Measurements from ENCODE around the gene PLA2G4E. TPM values are rescaled to one million over a fixed set of nuclear protein-coding genes. Genes with fewer than 3 reads are reported as not detected.

Gene PLA2G4E
- total RNA-seq, 1 donor from 2014 or later, result not detected

GRCh38 chr15:41961001-41961518 lies 59.8 kb downstream of the PLA2G4E start:
- intact Hi-C loops (cut with micrococcal nuclease), result no loop called here

GRCh38 chr15:41958002-41958420 lies 62.8 kb downstream of the PLA2G4E start:
- intact Hi-C loops (cut with micrococcal nuclease), result no loop called here

DNA sequence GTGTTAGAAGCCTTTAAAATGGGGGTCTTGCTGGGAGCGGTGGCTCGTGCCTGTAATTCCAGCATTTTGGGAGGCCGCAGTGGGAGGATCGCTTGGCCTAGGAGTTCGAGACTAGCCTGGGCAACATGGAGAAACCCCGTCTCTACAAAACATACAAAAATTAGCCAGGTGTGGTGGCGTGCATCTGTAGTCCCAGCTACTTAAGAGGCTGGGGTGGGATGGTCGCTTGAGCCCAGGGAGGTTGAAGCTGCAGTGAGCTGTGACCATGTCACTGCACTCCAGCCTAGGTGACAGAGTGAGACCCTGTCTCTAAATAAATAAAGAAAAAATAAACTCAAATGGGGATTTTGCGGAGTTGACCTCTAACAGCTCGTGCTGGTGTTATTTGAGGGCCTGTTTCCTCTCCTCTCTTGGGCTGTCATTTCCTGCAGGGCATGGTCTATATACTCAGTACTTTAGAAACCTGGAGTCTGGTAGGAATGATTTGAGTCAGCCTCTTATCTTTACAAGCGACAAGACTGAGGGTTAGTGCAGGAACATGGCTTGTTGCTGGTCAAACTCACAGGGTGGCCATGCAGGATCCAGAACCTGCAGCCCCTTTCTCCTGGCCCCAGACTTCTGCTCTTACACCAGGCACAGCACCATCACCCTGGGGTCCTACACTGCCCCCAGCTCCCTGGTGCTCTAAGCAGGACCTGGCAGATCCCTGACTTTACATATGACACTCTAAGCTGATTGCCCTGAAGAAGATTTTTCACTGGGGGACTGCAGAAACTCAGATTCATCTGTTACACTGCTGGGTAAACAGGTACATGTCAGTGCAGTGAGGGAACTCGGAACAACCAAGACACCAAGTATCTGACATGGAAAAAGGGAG lies 63.6 kb downstream of the PLA2G4E start:
- intact Hi-C loops (cut with micrococcal nuclease), result loop anchor here (2.0 kb wide), 1 partner anchor 14 kb away; no protein-coding TSS in a partner anchor

- intact Hi-C loops (cut with micrococcal nuclease), result loop anchor here (2.0 kb wide), 1 partner anchor 15 kb away; no protein-coding TSS in a partner anchor
Measured at GRCh38 chr15:41955807-41956525, 64.9 kb downstream of the PLA2G4E start.

DNA sequence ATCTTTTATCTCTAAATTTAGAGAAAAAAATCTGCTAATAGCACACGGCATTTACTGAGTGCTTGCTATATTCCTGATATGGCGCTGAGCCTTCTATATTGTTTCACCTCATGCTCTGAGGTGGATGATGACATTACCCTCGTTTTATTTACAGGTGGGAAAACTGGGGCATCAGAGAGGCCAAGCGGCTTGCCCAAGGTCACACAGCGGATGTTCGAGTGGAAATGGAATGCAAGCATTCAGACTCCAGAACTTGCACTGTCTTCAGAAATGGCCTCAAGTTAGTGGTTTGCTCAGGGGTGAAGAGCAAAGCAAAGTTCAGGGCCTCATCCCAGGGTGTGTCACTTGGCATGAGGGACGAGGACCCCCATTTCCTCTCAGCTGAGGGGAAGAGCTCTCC lies 65.7 kb downstream of the PLA2G4E start:
- intact Hi-C loops (cut with micrococcal nuclease), result no loop called here

DNA sequence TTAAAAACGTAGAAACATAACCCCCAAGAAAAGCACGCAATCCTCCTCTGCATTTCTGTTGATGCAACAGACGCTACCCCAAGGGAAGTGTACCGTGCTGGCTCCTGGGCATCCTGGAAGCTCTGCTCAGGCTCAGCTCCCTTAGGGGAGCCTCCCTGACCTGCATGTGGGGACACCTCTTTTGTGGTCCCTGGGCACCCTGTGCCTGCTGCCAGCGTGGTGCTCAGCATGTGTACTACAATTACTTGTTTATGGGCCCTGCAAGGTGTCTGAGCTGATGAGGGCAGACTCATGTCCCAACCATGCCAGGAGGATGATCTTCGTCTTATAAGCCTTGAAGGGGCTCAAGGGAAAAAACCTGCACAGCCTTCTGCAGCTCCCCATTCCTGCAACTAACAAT lies 66.8 kb downstream of the PLA2G4E start:
- intact Hi-C loops (cut with micrococcal nuclease), result no loop called here

DNA sequence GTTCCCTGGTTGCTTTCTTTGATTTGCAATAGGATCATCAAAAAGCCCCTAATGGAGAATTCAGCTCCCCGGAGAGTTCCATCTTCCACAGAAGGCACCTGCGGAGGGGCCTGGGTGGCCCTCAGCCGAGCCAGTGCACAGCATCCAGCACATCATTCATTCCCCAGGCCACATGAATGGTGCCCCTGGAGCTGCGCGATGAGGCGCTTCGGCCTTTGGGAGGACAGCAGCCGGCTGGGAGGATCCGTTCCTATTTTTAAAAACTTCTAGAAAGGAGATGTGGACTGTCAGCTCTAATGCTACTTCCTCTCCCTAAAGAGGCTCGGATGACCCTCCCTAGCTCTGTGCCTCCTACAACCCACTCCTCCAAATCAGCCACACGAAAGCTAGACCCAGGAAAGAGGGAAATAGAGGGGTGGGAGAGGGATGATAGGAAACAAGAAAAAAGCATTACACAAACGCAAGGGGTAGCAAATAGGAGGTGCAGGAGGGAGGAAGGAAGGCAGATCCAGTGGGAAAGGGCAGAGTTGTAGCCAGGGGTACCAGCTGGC lies 68.8 kb downstream of the PLA2G4E start:
- intact Hi-C loops (cut with micrococcal nuclease), result no loop called here

DNA sequence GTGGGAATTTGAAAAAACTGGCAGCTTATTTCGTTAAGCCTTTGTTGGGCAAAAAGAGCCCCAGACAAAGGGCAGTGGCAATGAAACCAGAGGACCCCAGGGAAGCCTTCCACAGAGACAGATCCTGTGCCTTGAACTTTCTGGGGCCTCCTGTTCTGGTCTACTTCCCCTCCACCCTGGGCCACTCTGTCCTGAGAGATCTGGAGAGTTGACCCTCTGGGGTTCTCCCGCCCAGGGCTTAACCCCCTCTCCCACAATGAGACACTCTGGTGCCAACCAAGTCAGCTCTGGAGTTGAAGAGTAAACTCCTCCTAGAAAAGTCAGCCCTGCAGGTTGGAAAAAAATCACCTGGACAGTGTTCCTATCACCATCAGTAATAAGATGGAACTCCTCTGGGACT lies 69.3 kb downstream of the PLA2G4E start:
- intact Hi-C loops (cut with micrococcal nuclease), result no loop called here

- intact Hi-C loops (cut with micrococcal nuclease), result no loop called here
Measured at GRCh38 chr15:41950489-41950888, 70.4 kb downstream of the PLA2G4E start.

DNA sequence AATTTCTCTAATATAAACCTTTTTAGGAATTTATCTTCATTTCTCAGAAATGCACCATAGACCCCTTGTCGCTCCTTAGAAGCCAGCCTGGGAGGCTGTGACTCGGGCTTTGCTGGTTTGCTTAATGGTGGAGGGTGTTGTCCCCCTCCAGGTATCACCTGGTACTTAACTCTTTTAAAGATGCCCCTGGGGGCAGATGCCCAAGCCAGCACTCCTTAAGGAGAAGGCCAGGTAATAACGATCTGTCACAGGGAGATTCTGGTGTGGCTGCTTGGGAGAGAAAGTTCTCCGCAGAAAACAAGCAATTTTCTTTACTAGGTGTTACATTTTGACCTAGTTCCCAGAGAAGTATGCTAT lies 70.7 kb downstream of the PLA2G4E start:
- intact Hi-C loops (cut with micrococcal nuclease), result no loop called here

- intact Hi-C loops (cut with micrococcal nuclease), result no loop called here
Measured at GRCh38 chr15:41949401-41950126, 71.3 kb downstream of the PLA2G4E start.

DNA sequence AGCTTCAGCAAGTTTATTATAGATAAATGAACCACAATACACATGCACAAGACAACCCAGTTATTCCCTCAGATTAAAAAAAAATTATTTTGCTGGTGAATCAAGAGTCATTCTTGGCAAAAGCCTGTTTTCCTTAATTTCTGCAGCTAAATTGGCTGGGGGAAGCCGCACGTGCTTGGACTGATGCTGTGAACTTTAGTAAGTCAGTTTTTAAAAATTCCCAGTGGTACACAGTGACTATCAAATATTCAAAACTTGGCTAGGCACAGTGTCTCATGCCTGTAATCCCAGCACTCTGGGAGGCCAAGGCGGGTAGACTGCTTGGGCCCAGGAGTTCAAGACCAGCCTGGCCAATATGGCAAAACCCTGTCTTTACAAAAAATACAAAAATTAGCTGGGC lies 72.4 kb downstream of the PLA2G4E start:
- intact Hi-C loops (cut with micrococcal nuclease), result no loop called here

- intact Hi-C loops (cut with micrococcal nuclease), result no loop called here
Measured at GRCh38 chr15:41946970-41947369, 73.9 kb downstream of the PLA2G4E start.

DNA sequence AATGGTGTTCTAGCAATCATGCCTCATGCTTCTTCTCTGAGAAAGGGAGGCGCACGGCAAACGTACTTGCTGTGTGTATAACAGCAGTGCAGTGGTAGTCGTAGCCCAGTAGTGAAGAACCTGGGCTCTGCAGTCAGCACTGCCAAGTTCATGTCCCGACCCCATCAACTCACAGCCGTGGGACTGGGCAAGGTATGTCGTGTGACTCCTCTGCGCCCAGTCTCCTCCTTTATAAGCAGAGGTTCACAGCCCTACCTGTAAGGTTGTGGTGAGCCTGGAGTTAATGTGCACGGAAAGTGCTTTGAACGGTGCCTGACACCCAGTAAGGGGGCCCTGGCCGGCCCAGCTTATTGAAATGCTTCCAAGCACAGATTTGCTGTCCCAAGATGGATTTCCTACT lies 75.1 kb downstream of the PLA2G4E start:
- intact Hi-C loops (cut with micrococcal nuclease), result no loop called here

- intact Hi-C loops (cut with micrococcal nuclease), result no loop called here
Measured at GRCh38 chr15:41945221-41945620, 75.6 kb downstream of the PLA2G4E start.

- intact Hi-C loops (cut with micrococcal nuclease), result no loop called here
Measured at GRCh38 chr15:41944313-41944940, 76.4 kb downstream of the PLA2G4E start.

DNA sequence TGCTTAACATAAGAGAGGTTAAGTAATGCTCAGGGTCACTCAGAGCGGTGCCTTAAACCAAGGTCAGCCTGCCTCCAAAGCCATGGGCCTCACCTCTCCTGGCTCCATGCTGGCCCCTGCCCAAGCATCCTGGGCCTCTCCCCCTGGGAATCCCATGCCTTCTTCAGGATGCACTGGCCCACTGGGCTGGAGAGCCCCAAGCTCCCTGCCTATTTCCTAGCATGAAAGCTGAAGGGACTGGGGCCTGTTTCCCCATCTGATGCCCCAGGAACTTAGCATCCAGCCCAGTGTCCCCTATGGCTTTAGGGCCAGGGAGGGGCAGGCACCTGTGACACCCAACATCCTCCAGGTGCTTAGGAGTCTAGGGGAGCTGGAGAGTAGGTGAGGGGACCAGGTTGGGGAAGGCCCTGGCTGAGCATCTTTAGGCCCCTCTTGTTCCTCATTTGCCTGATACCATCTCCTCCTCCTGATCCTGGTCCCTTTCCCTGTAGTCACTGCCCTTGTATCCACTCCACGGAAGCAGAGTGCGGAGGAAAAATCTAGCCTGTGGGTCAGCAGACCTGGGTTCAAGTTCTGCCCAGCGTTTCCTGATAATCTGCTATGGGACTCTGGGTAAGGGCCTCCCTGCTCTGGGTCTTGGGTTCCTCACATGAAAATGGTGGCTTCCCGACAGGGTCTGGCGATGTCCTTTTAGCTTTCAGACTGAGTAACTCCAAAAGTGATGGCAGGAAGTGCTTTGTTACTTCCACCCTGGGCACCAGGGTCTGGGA lies 77.1 kb downstream of the PLA2G4E start:
- intact Hi-C loops (cut with micrococcal nuclease), result no loop called here

GRCh38 chr15:41942886-41943285 lies 78.0 kb downstream of the PLA2G4E start:
- intact Hi-C loops (cut with micrococcal nuclease), result no loop called here

DNA sequence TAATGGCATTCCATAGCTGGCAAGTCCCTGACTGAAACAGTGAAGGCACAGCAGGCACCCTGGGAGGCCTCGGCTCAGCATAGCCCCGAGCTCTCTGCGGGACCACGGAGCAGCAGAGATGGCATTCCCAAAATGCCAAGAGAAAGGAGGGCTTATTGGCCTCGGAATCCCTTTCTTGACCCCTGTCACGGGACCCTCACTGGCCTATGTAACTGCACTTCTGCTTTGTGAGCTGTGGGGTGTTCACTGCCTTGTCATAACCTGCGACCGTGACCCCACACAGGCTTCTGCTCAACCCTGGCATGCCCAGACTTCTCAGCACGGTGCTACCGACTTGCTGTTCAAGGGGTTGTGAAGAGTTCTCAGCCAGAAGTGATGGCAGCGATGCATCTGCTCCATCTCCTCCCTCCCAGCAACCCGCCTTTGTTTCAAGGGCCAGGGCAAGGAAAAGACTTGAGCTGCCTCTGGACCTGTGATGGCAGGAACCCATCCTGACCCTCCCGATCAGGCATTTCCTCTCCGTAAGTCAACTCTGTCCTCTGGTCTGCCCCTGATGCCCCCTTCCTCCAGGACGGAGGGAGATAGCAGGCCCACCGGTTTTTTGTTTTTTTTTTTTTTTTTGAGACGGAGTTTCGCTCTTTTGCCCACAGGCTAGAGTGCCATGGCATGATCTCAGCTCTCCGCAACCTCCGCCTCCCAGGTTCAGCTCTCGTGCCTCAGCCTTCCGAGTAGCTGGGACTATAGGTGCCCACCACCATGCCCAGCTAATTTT lies 79.0 kb downstream of the PLA2G4E start:
- intact Hi-C loops (cut with micrococcal nuclease), result no loop called here

Measured in T-helper 1 cell treated with Interleukin-12 subunit alpha and Interleukin-12 subunit beta and Interleukin-4 antibody, amounts not matched to agents 30 ng/mL and 1 ng/mL, for 36 hours (primary cell).